HG03354 (cell line): ENCODE data around the gene FBXO48.
"Not testable (repeated sequence)": the region's sequence is repeated elsewhere in the genome, so short reads cannot be mapped to it uniquely, and the experiment has no call there.

Source experiments
- ATAC-seq: cut with Tn5 transposase; IDR thresholded peaks from one replicate; pipeline ENCODE4 v1.9.1; 2021; ENCODE audit warnings: mild to moderate bottlenecking; ENCODE audit not compliant: unreplicated experiment, poor library complexity, severe bottlenecking

FBXO48 gene

GRCh38 chr2:68475110-68475509 is 8.0 kb upstream of the FBXO48 start:
- ATAC-seq, result no peak

- ATAC-seq, result no peak
These were observed 5.8 kb upstream of the FBXO48 start for GRCh38 chr2:68472796-68473414.

- no peak for ATAC-seq
These were observed 4.3 kb upstream of the FBXO48 start for GRCh38 chr2:68471385-68471784.

- ATAC-seq, result no peak
These were observed 2.8 kb upstream of the FBXO48 start for GRCh38 chr2:68469935-68470334.

- no peak for ATAC-seq
These were observed 1.7 kb upstream of the FBXO48 start for GRCh38 chr2:68468801-68469200.

- ATAC-seq, result no peak
These were observed 367 bp downstream of the FBXO48 start for GRCh38 chr2:68466778-68467076.

- ATAC-seq, result no peak
These were observed 725 bp downstream of the FBXO48 start for GRCh38 chr2:68466361-68466777.

- no peak for ATAC-seq
These were observed 1.8 kb downstream of the FBXO48 start for GRCh38 chr2:68465081-68465916.

GRCh38 chr2:68464651-68465050 is 2.4 kb downstream of the FBXO48 start:
- ATAC-seq, result no peak

GRCh38 chr2:68463287-68463877 is 3.7 kb downstream of the FBXO48 start:
- no peak for ATAC-seq

GRCh38 chr2:68458981-68459380 is 8.1 kb downstream of the FBXO48 start:
- ATAC-seq, result no peak

GRCh38 chr2:68456198-68456597 is 10.9 kb downstream of the FBXO48 start:
- no peak for ATAC-seq

GRCh38 chr2:68454719-68455118 is 12.4 kb downstream of the FBXO48 start:
- ATAC-seq, result no peak

GRCh38 chr2:68453761-68454360 is 13.2 kb downstream of the FBXO48 start:
- no peak for ATAC-seq

GRCh38 chr2:68452158-68452900 is 14.8 kb downstream of the FBXO48 start:
- ATAC-seq, result no peak

- no peak for ATAC-seq
These were observed 18.1 kb downstream of the FBXO48 start for GRCh38 chr2:68448671-68449653.

GRCh38 chr2:68447118-68447517 is 20.0 kb downstream of the FBXO48 start:
- ATAC-seq, result no peak

- ATAC-seq, result not testable (repeated sequence)
These were observed 20.7 kb downstream of the FBXO48 start for GRCh38 chr2:68446425-68446824.

- ATAC-seq, result no peak
These were observed 25.1 kb downstream of the FBXO48 start for GRCh38 chr2:68441994-68442322.
